ENCODE results near the gene TMEM273.

TMEM273 gene

DNA sequence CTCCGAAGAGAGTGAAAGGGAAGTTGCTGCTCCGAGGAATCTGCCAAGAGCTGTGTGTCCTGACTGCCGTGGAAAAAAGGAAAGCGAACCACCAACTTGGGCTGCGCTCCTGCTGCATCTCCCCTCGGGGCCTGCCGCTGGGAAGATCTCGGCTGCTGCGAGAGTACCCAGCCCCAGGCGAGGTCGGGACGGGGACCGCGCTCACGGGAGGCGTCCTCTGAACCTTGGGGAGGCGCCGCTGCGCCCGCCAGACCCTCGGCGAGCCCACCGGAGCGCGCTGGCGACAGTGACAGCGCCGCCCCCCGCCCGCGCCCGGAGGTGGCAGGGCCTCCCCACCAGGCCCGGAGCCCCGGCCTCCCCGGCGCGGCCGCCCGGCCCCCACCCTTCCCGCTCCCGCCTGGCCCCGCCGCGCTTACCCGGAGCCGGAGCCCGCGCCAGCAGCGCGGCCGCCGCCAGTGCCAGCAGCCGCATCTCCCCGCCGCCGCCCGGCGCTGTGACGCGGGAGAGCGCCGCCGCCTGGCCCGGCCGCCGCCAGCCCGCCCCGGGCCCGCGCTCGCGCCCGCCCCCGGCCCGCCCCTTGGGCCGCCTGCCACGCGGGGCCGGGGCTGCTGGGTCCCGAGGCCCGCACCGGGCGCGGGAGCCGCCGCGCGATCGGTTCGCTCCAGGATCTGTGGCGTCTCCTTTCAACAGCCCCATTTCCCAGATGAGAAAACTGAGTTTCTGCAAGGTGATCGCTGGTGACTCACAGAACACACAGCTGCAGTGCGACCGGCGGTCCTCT, 73.0 kb downstream of the TMEM273 start, which contains the start of gene VSTM4:
TSS of gene VSTM4 (minus strand) at position 508 of the 781 bp plus-strand sequence. CDS start at position 471, 37 bp downstream.
- peak; percentile 41 for DNase-seq (ENCODE audit: low read depth)

DNA sequence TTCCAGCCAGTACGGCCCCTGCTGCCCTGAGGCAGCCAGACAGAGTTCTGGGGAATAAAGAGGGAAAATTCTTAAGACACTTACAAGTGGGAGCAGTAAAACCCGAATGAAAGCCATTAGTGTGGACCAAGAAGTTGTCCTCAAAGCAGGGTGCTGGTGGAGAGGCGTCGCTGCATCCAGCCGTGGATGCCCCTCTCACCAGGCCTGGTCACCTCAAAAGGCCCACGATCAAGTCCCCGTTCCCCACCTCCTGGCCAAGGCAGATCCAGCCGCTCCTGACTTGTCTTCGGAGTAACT, 73.5 kb downstream of the TMEM273 start:
- no peak for DNase-seq (ENCODE audit: low read depth)

DNA sequence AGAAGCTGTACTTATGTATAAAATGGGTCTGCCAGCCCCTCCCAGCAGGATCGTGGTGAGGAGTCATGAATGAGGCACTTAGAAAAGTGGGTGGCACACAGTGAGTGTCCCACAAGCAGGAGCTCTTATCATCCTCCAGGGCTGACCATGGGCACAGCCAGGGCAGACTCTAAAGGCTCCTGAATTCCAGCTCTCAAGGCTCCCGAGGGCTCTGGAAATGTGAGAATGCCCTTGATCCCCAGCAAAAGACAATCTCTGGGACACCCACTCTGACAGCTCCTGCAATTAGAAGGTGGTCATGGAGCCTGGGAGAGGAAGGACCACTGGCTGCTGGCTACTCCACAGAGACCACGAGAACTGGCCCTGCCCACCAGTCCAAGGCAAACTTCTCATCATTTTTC, 74.5 kb downstream of the TMEM273 start:
- DNase-seq (ENCODE audit: low read depth): no peak

DNA sequence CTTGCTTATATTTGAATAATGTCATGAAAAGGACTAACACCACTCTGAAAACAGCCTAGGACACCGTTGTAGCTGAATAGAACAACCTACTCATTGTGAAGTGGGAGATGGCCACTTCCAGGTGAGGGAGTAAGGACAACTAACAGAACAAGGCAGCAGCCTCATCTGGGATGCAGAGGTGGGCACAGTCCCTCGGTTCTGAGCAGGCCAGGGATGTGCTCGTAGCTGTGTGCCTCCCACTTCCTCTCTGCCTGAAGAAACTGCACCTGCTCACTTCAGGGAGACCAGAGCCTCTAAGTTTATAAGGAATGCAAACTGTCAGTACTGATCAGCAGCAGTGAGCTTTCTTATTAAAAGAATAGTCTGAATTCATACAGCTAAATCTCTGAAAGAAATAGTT, 75.3 kb downstream of the TMEM273 start:
- DNase-seq (ENCODE audit: low read depth): no peak

DNA sequence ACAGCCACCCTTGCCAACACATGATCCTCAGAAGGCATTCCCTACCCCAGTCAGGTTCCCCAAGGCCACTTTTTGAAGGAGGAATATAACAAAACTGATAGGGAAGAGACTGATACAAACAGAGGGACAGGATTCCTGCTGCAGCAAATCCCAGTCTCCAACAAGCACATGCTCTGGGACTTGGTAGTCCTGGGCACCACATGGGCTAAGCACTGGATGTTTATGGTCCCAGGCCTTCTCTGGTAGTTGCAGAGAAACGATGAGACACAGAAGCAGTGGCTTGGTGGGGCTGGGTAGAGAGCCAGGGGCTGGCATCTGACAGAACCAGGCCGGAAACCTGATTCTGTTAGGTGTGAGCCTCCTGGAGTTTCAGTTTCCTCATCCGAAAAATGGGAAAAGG, 76.1 kb downstream of the TMEM273 start:
- no peak for DNase-seq (ENCODE audit: low read depth)

DNA sequence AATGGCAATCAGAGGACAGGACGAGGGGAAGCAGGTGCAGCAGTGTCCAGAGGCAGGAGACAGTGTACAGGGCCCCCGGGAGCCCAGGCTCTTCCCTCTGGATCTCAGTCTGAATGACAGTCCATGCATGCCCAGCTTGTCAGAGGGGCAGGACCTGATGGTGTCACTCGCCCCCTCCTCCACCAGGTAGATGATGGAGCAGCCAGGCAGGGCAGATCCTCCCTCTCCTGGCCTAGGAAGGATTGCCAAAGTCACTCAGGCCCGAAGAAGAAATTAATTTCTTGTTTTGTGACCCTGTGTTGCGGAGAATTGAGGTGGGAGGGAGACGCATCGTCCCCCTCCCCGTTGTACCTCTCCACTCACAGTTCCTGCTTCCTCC, 76.9 kb downstream of the TMEM273 start:
- DNase-seq (ENCODE audit: low read depth): no peak

DNA sequence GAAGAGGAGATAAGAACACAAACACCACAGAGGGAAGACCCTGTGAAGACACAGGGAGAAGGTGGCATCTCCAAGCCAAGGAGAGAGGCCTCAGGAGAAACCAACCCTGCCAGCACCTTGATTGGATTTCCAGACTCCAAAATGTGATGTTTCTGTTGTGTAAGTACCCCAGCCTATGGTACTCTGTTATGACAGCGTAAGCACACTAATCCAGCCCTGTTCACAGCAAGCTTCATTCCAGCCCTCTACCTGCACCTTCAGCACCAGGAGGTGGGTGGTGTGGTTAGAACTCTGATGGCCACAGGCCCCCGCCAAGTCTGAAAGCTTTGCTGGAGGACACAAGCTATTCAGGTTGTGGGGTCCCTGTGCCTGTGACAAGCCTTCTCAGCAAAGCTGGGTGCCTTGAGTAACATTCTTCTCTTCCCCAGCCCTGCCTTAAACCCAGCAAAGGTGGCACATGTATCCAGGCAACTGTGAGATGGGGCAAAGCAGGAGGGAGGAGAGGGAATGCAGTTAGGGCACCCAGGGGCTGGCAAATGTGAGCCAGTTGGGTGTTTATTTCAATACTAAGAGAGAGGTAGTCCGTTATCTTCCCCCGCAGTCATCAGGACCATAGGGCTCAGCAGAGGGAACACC, 77.4 kb downstream of the TMEM273 start:
- no peak for DNase-seq (ENCODE audit: low read depth)

DNA sequence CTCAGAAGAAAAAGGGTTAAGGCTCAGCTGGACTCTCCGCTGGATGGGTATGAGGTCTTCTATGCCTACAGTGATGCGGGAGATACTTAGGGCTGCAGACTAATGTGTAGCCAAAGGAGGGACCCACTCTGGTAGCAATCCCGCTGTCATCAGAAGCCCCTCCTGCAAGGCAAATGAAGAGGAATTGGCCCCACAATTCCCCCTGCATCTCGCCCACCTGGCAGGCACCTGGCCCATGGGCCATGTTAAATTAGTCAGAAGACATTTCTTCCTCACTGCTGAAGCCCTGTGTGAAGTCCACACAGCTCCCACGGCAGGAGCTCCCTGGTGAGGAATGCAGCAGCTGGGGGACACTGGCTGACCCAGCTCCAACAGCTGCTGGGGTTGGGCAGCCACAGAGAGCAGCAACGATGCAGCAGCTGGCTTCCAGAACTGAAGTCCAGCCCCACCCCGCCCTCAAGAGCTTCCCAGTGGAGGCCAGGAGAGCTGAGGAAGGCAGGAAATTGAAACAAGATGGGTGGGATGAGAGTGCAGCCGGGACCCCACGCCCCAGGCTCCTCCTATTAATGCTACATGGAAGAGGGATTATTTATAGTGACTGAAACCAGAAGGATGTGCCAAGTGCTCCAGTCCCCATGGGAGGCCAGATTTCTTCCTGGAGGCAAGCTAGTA, 78.4 kb downstream of the TMEM273 start:
- peak; percentile 80 for DNase-seq (ENCODE audit: low read depth)

DNA sequence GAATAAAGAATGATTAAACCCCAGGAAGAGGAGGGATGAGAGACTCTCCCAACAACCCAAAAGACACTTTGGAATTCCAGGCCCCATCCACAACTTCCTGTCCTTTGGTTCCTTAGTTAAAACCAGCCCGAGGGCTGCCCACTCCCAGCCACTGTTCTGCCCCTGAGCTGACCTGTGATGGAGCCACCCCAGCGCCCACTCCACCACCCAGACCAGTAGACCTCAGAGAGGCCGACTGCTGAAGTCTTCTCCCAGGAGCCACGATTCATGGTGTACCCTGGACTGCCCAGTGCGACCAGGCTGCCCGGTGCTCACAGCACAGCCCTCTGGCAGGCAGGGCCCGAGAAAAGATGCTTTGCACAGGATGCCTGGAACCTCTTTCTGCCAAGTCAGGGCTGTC, 79.5 kb downstream of the TMEM273 start:
- no peak for DNase-seq (ENCODE audit: low read depth)

DNA sequence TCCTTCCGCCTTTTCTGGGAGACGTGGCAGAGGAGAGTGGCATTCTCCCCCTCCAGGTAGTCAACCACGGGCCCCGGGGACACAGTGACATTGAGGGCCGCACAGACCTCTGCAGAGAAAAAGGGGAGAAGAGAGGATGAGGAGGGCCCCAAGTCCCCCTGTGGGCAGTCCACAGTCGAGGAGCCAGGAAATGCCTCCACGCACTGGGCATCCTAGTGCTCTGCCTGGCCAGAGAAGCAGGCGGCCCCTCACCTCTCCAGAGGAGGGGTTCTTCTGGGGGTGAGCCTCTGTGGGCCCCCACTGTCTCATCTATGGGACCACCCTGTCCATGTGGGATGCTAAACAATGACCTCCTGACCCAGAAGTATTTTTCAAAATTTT, 80.3 kb downstream of the TMEM273 start:
- no peak for DNase-seq (ENCODE audit: low read depth)

DNA sequence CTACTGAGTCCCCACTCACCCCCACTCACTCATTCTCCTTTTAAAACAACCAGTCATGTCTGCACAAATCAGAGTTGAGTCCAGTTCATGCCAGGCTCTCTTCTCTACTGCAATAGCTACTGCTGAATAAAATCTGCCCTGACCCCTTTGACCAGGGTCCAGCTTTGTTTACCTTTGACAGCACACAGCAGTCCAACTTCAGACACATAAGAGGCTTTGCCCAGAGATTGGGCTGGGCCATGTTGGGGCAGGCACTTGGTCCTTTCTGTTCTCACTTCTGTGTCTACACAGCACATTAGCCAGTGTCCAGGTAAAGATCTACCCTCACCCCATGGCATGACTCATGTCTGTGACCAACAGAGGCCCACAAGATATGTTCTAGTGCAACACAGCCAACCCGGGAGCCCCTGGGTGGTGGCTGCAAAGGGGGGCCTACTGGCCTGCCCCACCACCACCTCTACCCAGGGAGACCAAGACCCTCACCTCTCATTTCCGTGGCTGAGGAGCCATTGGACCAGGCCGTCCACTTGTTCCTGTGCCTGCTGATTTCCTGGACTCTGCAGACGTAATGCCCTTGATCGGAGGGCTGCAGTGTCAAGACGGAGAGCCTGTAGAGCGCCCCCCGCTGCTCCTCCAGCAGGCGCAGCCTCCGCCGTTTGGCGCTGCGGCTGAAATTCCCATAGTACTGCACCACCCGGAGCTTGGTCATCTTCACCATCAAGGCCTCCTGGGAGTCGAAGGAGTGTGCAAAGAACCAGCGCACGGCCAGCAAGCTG, 80.9 kb downstream of the TMEM273 start:
- DNase-seq (ENCODE audit: low read depth): no peak

DNA sequence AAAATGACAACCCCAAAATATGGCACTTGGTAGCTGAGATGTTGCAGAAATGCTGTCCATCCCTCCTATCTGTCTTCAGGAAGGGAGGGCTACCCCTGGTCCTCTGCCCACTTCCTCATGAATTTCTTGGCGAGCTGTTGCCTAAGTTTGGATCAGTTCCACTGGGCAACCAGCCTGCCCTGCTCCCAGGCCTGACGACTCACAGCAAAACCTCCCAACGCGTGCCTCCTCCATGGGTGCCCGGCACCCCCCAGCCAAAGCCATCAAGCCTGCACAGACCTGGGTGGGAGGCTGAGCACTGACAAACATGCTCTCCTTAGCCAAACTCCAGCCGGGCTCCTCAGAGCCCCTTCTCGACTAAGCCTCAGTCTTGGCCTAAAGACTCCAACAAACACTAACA, 81.7 kb downstream of the TMEM273 start:
- DNase-seq (ENCODE audit: low read depth): peak; percentile 42

DNA sequence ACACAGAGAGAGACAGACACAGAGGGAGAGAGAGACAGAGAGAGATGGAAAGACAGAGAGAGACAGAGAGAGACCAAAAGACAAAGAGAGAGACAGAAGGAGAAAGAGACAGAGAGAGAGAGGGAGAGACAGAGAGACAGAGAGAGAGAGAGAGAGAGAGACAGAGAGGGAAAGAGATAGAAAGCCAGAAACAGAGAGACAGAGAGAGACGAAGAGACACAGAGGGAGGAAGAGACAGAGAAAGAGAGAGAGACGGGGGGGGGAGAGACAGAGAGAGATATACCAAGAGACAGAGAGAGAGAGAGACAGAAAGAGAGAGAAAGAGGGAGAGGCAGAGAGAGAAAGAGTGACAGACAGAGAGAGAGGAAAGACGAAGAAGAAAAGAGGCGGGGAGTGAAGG, 83.1 kb downstream of the TMEM273 start:
- no peak for DNase-seq (ENCODE audit: low read depth)

All from fibroblast of gingiva (primary cell).